ENCODE measurements around the gene GPR183. TPM values are rescaled to one million over a fixed set of nuclear protein-coding genes. Genes with fewer than 3 reads are reported as not detected.
A peak's percentile ranks its signal among the peaks of the same experiment; 100 is the strongest.

GPR183 gene
- total RNA-seq, 4 donors from 2014 or later, result 17.2 to 73.5 (median 42.7) TPM

GRCh38 chr13:99314640-99315176, 7.5 kb upstream of the GPR183 start:
- no peak for TF ChIP-seq CTCF (IDR thresholded peaks at IDR 0.05)
- ATAC-seq (ENCODE audit: low FRiP score), result no peak
- DNase-seq (ENCODE audit: low spot score), result no peak

- ATAC-seq (ENCODE audit: low FRiP score), result no peak
Observed at GRCh38 chr13:99313941-99314340, 6.7 kb upstream of the GPR183 start.

GRCh38 chr13:99313501-99313900, 6.3 kb upstream of the GPR183 start:
- DNase-seq (ENCODE audit: low spot score), result no peak
- no peak for TF ChIP-seq CTCF (IDR thresholded peaks at IDR 0.05)
- ATAC-seq (ENCODE audit: low FRiP score), result no peak

More at GRCh38 chr13:99313941-99314340, 6.7 kb upstream of the GPR183 start:
- TF ChIP-seq CTCF (IDR thresholded peaks at IDR 0.05), result no peak
- DNase-seq (ENCODE audit: low spot score), result no peak

- TF ChIP-seq CTCF (IDR thresholded peaks at IDR 0.05), result no peak
- no peak for DNase-seq (ENCODE audit: low spot score)
- peak; percentile 30 for ATAC-seq (ENCODE audit: low FRiP score)
Observed at GRCh38 chr13:99312493-99312883, 5.3 kb upstream of the GPR183 start.

- DNase-seq (ENCODE audit: low spot score), result no peak
- no peak for TF ChIP-seq CTCF (IDR thresholded peaks at IDR 0.05)
- no peak for ATAC-seq (ENCODE audit: low FRiP score)
Observed at GRCh38 chr13:99311748-99312492, 4.7 kb upstream of the GPR183 start.

GRCh38 chr13:99311137-99311536, 3.9 kb upstream of the GPR183 start:
- no peak for DNase-seq (ENCODE audit: low spot score)
- peak; percentile 26 for ATAC-seq (ENCODE audit: low FRiP score)
- TF ChIP-seq CTCF (IDR thresholded peaks at IDR 0.05), result no peak
